AG09309 (cell line): ENCODE data around the gene ZNF382.

Source experiments
- DNase-seq: peaks from one replicate; pipeline ENCODE4 v3.0.0-alpha.2; 2010; ENCODE audit warnings: low read depth
- H3K4me3 ChIP-seq: 2 replicates; pipeline ENCODE4 v1.5.1; 2011; ENCODE audit warnings: mild to moderate bottlenecking, low read depth, low read length, moderate library complexity; ENCODE audit not compliant: control insufficient read depth
- TF ChIP-seq, protein P1 (sequence below): IDR thresholded peaks from 2 replicates; pipeline ENCODE4 v1.5.1; 2011; ENCODE audit warnings: mild to moderate bottlenecking, low read depth, low read length, inconsistent platforms; ENCODE audit not compliant: insufficient read depth, control insufficient read depth; ENCODE audit errors: missing control alignments

Gene ZNF382

DNA sequence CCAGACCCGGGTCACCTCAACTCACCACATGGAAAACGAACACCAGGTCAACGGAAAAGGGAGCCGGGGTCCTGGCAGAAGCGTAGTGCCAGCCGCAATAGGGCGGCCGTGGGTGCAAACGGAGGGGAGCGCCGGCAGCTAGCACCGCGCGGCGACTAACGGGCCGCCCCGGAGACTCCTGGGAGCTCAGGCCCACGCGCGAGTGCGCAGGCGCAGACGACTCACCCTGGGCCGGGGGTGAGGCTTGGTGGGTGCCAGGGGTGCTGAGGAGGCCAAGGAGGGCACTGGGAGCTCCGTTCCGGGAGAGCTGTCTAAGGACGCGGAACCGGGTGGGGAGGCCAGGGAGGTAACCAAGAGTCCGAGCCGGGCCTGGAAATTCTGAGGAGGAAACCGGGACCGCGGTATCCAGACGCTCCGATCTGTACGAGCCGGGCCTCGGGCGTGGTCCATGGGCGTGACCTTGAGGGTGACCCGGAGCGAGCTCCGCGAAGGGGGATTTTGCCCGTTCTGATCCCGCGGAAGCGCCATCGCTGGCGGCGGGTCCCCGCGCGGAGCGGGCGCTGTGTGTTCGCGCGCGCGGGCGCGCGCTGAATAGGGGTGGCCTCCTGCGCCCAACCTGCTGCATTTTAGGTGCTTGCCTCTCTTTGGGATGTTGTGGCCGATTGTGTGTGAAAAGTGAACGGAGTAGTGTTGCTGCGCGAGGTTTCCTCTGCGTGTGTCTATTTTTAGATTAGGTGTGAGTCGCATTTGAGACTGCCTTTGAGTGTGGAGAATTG, at the start of gene ZNF382:
Gene ZNF382 (plus strand): TSS at position 213 of the 776 bp plus-strand sequence. CDS start 4,602 bp downstream, outside the sequence.
- no peak for DNase-seq
- TF ChIP-seq, protein P1, sequence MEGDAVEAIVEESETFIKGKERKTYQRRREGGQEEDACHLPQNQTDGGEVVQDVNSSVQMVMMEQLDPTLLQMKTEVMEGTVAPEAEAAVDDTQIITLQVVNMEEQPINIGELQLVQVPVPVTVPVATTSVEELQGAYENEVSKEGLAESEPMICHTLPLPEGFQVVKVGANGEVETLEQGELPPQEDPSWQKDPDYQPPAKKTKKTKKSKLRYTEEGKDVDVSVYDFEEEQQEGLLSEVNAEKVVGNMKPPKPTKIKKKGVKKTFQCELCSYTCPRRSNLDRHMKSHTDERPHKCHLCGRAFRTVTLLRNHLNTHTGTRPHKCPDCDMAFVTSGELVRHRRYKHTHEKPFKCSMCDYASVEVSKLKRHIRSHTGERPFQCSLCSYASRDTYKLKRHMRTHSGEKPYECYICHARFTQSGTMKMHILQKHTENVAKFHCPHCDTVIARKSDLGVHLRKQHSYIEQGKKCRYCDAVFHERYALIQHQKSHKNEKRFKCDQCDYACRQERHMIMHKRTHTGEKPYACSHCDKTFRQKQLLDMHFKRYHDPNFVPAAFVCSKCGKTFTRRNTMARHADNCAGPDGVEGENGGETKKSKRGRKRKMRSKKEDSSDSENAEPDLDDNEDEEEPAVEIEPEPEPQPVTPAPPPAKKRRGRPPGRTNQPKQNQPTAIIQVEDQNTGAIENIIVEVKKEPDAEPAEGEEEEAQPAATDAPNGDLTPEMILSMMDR: no peak
- H3K4me3 ChIP-seq: peak within 1 kb of the TSS; percentile 63

DNA sequence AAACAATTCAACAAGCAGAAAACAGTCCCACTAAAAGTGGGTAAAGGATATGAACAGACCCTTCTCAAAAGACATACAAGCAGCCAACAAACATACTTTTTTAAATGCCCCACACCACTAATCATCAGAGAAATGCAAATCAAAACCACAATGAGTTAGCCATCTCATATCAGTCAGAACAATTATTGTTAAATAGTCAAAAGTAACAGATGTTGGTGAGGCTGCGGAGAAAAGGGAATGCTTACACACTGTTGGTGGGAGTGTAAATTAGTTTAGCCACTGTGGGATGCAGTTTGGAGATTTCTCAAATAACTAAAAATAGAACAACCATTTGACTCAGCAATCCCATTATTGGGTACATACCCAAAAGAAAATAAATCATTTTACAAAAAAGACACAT, 40.7 kb upstream of the ZNF382 start:
- TF ChIP-seq, protein P1: no peak
- H3K4me3 ChIP-seq: no peak overlapping the region
- no peak for DNase-seq

DNA sequence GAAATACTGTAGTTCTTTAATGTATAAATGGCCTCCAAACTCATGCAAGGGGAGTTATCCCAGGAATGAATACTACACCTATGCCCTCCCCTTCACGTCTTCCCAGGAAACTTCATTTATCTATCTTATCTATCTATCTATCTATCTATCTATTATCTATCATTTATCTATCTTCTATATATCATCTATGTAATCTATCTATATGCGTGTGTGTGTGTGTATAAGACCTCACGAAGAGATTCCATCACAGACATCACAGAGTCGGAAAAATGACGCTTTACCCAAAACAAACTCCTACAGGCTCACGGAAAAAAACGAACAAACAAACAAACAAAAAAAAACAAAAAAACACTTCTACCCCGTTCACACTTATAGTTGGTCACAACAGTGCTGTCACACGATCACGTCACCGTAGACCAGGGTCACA, 32.5 kb upstream of the ZNF382 start:
- TF ChIP-seq, protein P1: no peak
- H3K4me3 ChIP-seq: peak overlapping the region; percentile 90
- no peak for DNase-seq

DNA sequence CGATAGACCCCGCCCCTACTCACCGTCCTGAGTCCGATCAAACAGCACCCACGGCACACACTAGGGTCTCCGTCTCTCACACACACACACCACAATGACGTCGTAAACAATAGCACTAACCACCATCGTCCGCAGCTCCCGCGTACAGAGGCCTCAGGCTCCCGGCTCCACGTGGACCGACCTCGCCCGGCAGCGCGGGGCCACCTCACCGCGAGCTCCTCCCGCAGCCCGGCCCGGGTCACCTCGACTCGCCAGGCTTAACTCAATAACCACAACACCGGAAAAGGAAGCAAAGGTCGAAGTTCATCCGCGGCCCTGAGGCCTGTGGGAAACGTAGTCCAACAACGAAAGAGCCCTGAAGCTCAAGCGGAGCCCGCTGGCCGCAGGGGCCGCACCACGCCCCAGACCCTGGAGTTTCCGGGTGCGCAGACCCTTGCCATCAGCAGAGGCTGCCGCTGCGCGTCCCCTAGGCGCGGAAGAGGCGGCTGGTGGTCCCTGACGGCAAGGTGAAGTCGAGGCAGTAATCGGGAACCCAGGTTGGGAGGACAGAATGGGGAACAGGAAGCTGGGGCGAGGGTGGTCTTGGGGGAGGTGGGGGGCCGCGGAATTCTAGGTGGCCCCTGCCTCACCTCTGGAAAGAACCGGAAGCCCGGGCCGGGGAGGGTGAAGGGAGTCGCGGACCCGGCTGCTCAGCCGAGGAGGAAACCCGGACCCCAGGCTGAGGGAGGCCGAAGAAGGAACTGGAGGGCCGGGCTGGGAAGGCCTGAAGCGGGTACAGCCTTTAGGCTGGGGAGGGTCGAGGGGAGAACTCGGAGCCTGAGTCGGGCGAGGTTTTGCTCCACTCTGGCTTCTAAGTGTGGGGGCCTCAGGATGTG, 31.9 kb upstream of the ZNF382 start, which contains the start of gene ZNF529:
Gene ZNF529 (minus strand): TSS at position 273 of the 875 bp plus-strand sequence. CDS start 946 bp downstream, outside the sequence.
- TF ChIP-seq, protein P1: no peak
- H3K4me3 ChIP-seq: peak within 1 kb of the TSS; percentile 90
- peak; percentile 58 for DNase-seq

DNA sequence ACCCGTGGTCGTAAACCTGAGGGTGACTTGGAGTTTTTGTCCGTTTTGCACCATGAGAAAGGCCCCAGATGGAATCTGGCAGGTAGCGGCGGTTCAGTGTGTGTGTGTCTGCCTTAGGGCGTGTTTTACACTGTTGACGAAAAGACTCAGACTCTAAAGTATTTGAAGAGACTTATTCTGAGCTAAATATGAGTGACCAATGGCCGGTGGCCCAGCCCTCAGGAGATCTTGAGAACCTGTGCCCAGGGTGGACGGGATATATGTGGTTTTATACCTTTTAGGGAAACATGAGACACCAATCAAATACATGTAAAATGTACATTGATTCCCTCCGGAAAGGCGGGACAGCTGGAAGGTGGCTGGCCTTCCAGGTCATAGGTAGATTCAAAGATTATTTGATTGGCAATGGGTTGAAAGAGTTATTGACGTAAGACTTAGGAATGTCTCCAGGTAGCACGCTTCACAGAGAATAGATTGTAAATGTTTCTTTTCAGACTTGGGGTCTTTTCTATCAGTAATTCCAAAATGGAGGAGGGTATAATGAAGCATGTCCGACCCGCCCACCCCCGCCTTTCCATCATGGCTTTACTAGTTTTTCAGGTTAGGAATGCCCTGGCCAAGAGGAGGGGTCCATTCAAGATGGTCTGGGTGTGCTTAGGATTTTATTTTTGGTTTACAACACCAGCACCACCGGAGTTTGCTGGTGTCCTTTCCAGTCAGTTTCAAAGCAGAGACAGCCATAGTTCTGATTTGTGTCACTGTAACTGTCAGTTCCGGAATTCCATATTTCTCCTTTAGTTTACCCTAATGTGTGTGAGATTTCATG, 31.0 kb upstream of the ZNF382 start:
- peak overlapping the region; percentile 90 for H3K4me3 ChIP-seq
- no peak for DNase-seq
- TF ChIP-seq, protein P1: no peak

DNA sequence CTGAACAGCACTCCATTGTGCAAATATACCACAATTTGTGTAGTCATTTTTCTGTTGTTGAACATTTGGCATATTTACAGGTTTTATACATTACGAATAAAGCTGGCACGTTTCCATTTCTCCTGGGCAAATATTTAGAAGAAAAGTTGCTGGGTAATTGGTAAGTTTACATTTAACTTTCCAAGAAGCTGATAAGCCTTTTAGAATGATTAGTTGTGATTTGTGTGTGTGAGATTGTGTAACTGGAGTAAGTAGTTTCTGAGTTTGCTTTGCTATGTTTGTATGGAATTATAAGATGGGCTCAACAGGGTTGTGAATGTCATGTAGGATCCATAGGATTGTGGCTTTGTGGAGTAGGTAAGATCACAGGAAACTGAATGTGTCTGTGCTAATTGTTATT, 30.4 kb upstream of the ZNF382 start:
- DNase-seq: no peak
- no peak overlapping the region for H3K4me3 ChIP-seq
- TF ChIP-seq, protein P1: no peak
